A549 (cell line): ENCODE results near the gene ZGPAT.

ENCODE experiments used
- CBX8 ChIP-seq: fragments of 200-600 bp; sonication (generic); IDR thresholded peaks from 2 replicates; pipeline ENCODE4 v1.6.1; 2016
- ESRRA ChIP-seq: fragments of 150-350 bp; IDR thresholded peaks from 2 replicates; pipeline ENCODE4 v1.6.1; 2014; ENCODE audit warnings: mild to moderate bottlenecking, low read length, borderline replicate concordance
- JUN ChIP-seq, 2 experiments: fragments of >200 bp; sonication (Bioruptor Twin); formaldehyde crosslinking; IDR thresholded peaks; 2 replicates in 1 of 2; 3 replicates in 1 of 2; pipeline ENCODE4 v1.6.1; 2016 to 2017
- POLR2A ChIP-seq: IDR thresholded peaks from 2 replicates; pipeline ENCODE4 v1.6.1; 2012; ENCODE audit warnings: mild to moderate bottlenecking, low read length
- RCOR1 ChIP-seq: fragments of 150-350 bp; IDR thresholded peaks from 2 replicates; pipeline ENCODE4 v1.6.1; 2014; ENCODE audit warnings: antibody characterized with exemption, low read length, low read depth
- RFX5 ChIP-seq: fragments of 450-650 bp; IDR thresholded peaks from 2 replicates; pipeline ENCODE4 v1.7.1; 2014; ENCODE audit warnings: antibody characterized with exemption, mild to moderate bottlenecking, moderate library complexity
- TF ChIP-seq, protein P1 (sequence below): fragments of >200 bp; sonication (Bioruptor Twin); formaldehyde crosslinking; IDR thresholded peaks from 3 replicates; pipeline ENCODE4 v1.5.1; 2016
- TF ChIP-seq, protein P2 (sequence below): fragments of 450-650 bp; IDR thresholded peaks from 2 replicates; pipeline ENCODE4 v1.6.1; 2014; ENCODE audit warnings: antibody characterized with exemption

DNA sequence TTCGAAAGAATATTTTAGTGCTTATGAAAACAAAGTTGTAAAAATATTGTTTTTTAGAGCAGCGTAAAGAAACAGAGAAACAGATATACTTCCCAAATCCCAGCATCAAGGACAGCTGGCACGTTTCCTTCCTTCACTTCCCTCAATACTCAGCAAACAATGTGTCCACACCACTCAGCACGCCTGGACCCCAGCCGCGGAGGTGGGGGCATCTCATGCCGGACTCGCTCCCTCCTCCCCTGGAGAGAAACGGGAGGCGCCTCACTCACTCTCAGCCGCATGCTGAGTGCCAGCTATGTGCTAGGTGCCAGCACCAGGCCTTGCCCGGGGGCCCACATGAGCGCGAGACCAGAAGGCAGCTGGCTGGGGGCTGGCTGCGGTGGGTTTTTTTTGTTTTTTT is 66.5 kb downstream of the ZGPAT start:
- TF ChIP-seq, protein P1, sequence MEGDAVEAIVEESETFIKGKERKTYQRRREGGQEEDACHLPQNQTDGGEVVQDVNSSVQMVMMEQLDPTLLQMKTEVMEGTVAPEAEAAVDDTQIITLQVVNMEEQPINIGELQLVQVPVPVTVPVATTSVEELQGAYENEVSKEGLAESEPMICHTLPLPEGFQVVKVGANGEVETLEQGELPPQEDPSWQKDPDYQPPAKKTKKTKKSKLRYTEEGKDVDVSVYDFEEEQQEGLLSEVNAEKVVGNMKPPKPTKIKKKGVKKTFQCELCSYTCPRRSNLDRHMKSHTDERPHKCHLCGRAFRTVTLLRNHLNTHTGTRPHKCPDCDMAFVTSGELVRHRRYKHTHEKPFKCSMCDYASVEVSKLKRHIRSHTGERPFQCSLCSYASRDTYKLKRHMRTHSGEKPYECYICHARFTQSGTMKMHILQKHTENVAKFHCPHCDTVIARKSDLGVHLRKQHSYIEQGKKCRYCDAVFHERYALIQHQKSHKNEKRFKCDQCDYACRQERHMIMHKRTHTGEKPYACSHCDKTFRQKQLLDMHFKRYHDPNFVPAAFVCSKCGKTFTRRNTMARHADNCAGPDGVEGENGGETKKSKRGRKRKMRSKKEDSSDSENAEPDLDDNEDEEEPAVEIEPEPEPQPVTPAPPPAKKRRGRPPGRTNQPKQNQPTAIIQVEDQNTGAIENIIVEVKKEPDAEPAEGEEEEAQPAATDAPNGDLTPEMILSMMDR, result no peak
- TF ChIP-seq, protein P2, sequence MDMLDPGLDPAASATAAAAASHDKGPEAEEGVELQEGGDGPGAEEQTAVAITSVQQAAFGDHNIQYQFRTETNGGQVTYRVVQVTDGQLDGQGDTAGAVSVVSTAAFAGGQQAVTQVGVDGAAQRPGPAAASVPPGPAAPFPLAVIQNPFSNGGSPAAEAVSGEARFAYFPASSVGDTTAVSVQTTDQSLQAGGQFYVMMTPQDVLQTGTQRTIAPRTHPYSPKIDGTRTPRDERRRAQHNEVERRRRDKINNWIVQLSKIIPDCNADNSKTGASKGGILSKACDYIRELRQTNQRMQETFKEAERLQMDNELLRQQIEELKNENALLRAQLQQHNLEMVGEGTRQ, result no peak
- TF ChIP-seq ESRRA (no peak), JUN (IDR thresholded peaks at IDR 0.05) (no peak), POLR2A (no peak), RCOR1 (no peak), CBX8 (no peak), RFX5 (no peak)
